GM18907 (cell line): ENCODE results near the gene COL4A1.
"Not testable (repeated sequence)": the region's sequence is repeated elsewhere in the genome, so short reads cannot be mapped to it uniquely, and the experiment has no call there.

Source experiments
- ATAC-seq: cut with Tn5 transposase; IDR thresholded peaks from one replicate; pipeline ENCODE4 v1.9.1; 2021; ENCODE audit warnings: mild to moderate bottlenecking, moderate library complexity; ENCODE audit not compliant: unreplicated experiment

The COL4A1 gene

GRCh38 chr13:110326263-110326904, 19.4 kb upstream of the COL4A1 start:
- ATAC-seq, result no peak

- ATAC-seq, result no peak
These were observed 17.2 kb upstream of the COL4A1 start for GRCh38 chr13:110324026-110324749.

- ATAC-seq, result no peak
These were observed 16.4 kb upstream of the COL4A1 start for GRCh38 chr13:110323172-110323891.

- ATAC-seq, result no peak
These were observed 15.8 kb upstream of the COL4A1 start for GRCh38 chr13:110322828-110323171.

- ATAC-seq, result no peak
These were observed 15.3 kb upstream of the COL4A1 start for GRCh38 chr13:110322126-110322827.

- ATAC-seq, result not testable (repeated sequence)
These were observed 14.6 kb upstream of the COL4A1 start for GRCh38 chr13:110321573-110321972.

- ATAC-seq, result no peak
These were observed 13.7 kb upstream of the COL4A1 start for GRCh38 chr13:110320645-110321044.

GRCh38 chr13:110319774-110320509, 13.0 kb upstream of the COL4A1 start:
- no peak for ATAC-seq

- no peak for ATAC-seq
These were observed 12.4 kb upstream of the COL4A1 start for GRCh38 chr13:110319397-110319773.

- ATAC-seq, result no peak
These were observed 12.0 kb upstream of the COL4A1 start for GRCh38 chr13:110318920-110319319.

- no peak for ATAC-seq
These were observed 10.7 kb upstream of the COL4A1 start for GRCh38 chr13:110317496-110318195.

- ATAC-seq, result no peak
These were observed 10.1 kb upstream of the COL4A1 start for GRCh38 chr13:110317093-110317492.

- no peak for ATAC-seq
These were observed 9.2 kb upstream of the COL4A1 start for GRCh38 chr13:110316196-110316595.

- ATAC-seq, result no peak
These were observed 7.7 kb upstream of the COL4A1 start for GRCh38 chr13:110314516-110315245.

GRCh38 chr13:110313733-110314132, 6.8 kb upstream of the COL4A1 start:
- ATAC-seq, result not testable (repeated sequence)

GRCh38 chr13:110313261-110313660, 6.3 kb upstream of the COL4A1 start:
- not testable (repeated sequence) for ATAC-seq

- ATAC-seq, result no peak
These were observed 5.5 kb upstream of the COL4A1 start for GRCh38 chr13:110312339-110313031.

GRCh38 chr13:110311443-110312338, 4.7 kb upstream of the COL4A1 start:
- no peak for ATAC-seq
